Thymus (tissue), 11 donors: Measurements from ENCODE around the gene KRT9. TPM values are rescaled to one million over a fixed set of nuclear protein-coding genes. Genes with fewer than 3 reads are reported as not detected.

Experiments
- DNase-seq, 9 donors: peaks; one replicate each; pipeline ENCODE4 v3.0.0-alpha.2; 2013; ENCODE audit warnings: low spot score in 9 of 9, low read depth in 6 of 9, missing footprints in 1 of 9
- H3K27ac ChIP-seq, 2 donors: one replicate each; pipeline ENCODE4 v1.5.1; 2013; ENCODE audit warnings: control low read depth in 1 of 2, low read depth in 1 of 2, low read length in 1 of 2, mild to moderate bottlenecking in 1 of 2, moderate library complexity in 1 of 2
- H3K27me3 ChIP-seq, 2 donors: one replicate each; pipeline ENCODE4 v1.5.1; 2013; ENCODE audit warnings: low read length in 1 of 2; ENCODE audit not compliant: control insufficient read depth in 2 of 2, insufficient read depth in 1 of 2
- H3K36me3 ChIP-seq, 2 donors: one replicate each; pipeline ENCODE4 v1.5.1; 2013; ENCODE audit warnings: low read length in 1 of 2, mild to moderate bottlenecking in 1 of 2, moderate library complexity in 1 of 2; ENCODE audit not compliant: control insufficient read depth in 2 of 2, insufficient read depth in 2 of 2
- H3K4me1 ChIP-seq, 2 donors: one replicate each; pipeline ENCODE4 v1.5.1; 2013; ENCODE audit warnings: low read length in 2 of 2; ENCODE audit not compliant: control insufficient read depth in 2 of 2, insufficient read depth in 2 of 2
- H3K4me3 ChIP-seq, 2 donors: one replicate each; pipeline ENCODE4 v1.5.1; 2013; ENCODE audit warnings: low read length in 2 of 2, control low read depth in 1 of 2, mild to moderate bottlenecking in 1 of 2
- H3K9me3 ChIP-seq, 2 donors: one replicate each; pipeline ENCODE4 v1.5.1; 2013; ENCODE audit warnings: low read length in 1 of 2, mild to moderate bottlenecking in 1 of 2; ENCODE audit not compliant: control insufficient read depth in 2 of 2, insufficient read depth in 1 of 2
- WGBS: extraction: QIAGEN DNeasy Blood & Tissue Kit; methylation state at CpG from one replicate; pipeline ENCODE4 v1.1.7; 2013; 5-methylcytosine and 5-hydroxymethylcytosine counted together
- polyA plus RNA-seq: library from polyadenylated mRNA; stranded (reverse); fragments of 200-250 nt; gene quantifications from one replicate; pipeline ENCODE4 v1.2.3, GENCODE V29; 2013
- total RNA-seq: library from RNA; stranded (reverse); fragments of 120-200 nt; gene quantifications from one replicate; pipeline ENCODE4 v1.2.4, GENCODE V29; 2013
- donor health status: healthy.

The KRT9 gene
- total and polyA plus RNA-seq, 2 donors: 1.7 to 60.7 TPM

GRCh38 chr17:41527063-41528023 is 44.5 kb downstream of the KRT9 start:
- Histone ChIP-seq H3K4me1 (no peaks in the 10 kb centered on the region), H3K9me3 (peaks cover 0 to 3% of the 10 kb centered on the region in 2 donors), H3K27me3 (peaks cover 42 to 80% of the 10 kb centered on the region in 2 donors), H3K4me3 (peak overlapping the region; percentile 35 to 40), H3K36me3 (no peaks in the 10 kb centered on the region), H3K27ac (peak overlapping the region in 1 of 2 donors; percentile 71)
- no peak for DNase-seq
- WGBS: 8% methylated on average over 62 of the region's 62 CpGs

DNA sequence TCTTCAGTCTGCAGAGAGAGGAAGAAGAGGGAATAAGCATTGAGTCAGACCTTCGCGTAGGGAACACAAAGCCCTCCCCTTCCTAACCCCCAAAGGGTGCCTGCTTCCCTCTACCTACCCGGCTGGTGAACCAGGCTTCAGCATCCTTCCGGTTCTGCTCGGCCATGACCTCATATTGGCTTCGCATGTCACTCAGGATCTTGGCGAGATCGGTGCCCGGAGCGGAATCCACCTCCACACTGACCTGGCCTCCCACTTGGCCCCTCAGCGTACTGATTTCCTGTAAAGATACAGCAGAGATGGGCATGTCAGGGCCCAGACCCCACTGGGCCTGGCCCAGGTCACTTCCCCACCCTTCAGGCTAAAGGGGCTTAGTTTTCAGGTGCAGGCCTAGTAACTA is 47.6 kb downstream of the KRT9 start:
- Histone ChIP-seq H3K9me3 (peaks cover 0 to 3% of the 10 kb centered on the region in 2 donors), H3K27me3 (peaks cover 30 to 62% of the 10 kb centered on the region in 2 donors), H3K27ac (no peak overlapping the region), H3K4me3 (no peak overlapping the region), H3K4me1 (no peaks in the 10 kb centered on the region), H3K36me3 (no peaks in the 10 kb centered on the region)
- 93% methylated on average over 11 of the region's 11 CpGs for WGBS
- no peak for DNase-seq

- Histone ChIP-seq H3K27me3 (peaks cover 25 to 59% of the 10 kb centered on the region in 2 donors), H3K27ac (no peak overlapping the region), H3K4me1 (no peaks in the 10 kb centered on the region), H3K4me3 (no peak overlapping the region), H3K9me3 (peaks cover 0 to 3% of the 10 kb centered on the region in 2 donors), H3K36me3 (no peaks in the 10 kb centered on the region)
- DNase-seq: no peak
- 88% methylated on average over 19 of the region's 19 CpGs for WGBS
Observed at GRCh38 chr17:41523787-41524186, 48.1 kb downstream of the KRT9 start.

GRCh38 chr17:41523225-41523593 is 48.6 kb downstream of the KRT9 start:
- Histone ChIP-seq H3K4me3 (no peak overlapping the region), H3K9me3 (peaks cover 0 to 3% of the 10 kb centered on the region in 2 donors), H3K27ac (no peak overlapping the region), H3K4me1 (no peaks in the 10 kb centered on the region), H3K27me3 (peaks cover 21 to 53% of the 10 kb centered on the region in 2 donors), H3K36me3 (no peaks in the 10 kb centered on the region)
- 82% methylated on average over 4 of the region's 4 CpGs for WGBS
- DNase-seq: no peak

DNA sequence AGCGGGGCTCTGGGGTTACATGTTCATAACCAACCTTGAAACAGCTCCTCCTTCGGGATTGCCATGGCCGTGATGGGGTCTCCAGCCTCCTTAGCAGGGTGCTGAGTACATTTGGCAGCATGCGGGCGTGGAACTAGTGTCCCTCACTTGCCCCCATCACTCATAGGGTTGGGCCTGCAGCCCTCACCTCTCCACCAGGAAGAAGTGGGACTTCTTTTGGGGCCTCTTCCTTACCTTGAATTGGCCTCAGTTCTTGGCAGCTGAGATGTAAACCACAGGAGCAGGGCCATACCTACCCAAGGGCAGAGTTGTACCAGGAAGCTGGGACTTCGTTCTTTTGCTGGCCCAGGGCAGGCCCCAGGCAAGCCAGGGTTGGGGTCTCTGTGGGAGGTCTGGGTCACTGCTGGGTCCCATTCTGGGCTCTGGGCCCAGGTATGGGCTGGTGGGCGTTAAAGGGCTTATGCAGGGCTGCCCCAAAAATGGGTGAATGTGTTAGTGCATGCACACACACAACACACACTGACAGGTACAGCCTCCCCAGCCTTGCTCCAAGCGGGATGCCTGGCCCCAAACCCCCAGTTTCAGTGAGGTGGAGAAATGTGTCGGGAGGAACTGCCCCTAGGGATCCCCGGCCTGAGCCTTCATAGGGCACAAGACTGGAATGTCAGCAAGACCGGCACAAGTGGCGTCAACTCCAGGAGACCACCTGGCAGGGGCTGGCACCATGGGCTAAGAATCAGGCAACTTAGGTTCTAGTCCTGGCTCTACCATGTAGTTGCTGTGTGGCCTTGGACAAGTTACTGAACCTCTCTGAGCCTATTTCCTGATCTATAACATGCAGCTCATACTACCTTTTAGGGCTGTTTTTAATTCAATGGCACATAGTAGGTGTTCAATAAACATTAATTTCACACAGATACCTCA is 49.3 kb downstream of the KRT9 start:
- H3K4me1 ChIP-seq: no peaks in the 10 kb centered on the region
- peak overlapping the region; percentile 26 to 60 for H3K27ac ChIP-seq

GRCh38 chr17:41521574-41522261 is 50.1 kb downstream of the KRT9 start:
- H3K36me3 ChIP-seq: no peaks in the 10 kb centered on the region
- H3K9me3 ChIP-seq: no peaks in the 10 kb centered on the region
- no peak for DNase-seq
- H3K27ac ChIP-seq: peak overlapping the region; percentile 30 to 60
- no peak overlapping the region for H3K4me3 ChIP-seq
- H3K4me1 ChIP-seq: no peaks in the 10 kb centered on the region
- H3K27me3 ChIP-seq: peaks cover 6 to 38% of the 10 kb centered on the region in 2 donors
- 83% methylated on average over 6 of the region's 6 CpGs for WGBS

More for the DNA sequence above, 49.3 kb downstream of the KRT9 start:
- WGBS: 87% methylated on average over 12 of the region's 12 CpGs
- Histone ChIP-seq H3K36me3 (no peaks in the 10 kb centered on the region), H3K27me3 (peaks cover 14 to 47% of the 10 kb centered on the region in 2 donors), H3K4me3 (no peak overlapping the region), H3K9me3 (peaks cover 0 to under 1% of the 10 kb centered on the region in 2 donors)
- no peak for DNase-seq

- H3K9me3 ChIP-seq: no peaks in the 10 kb centered on the region
- no peak overlapping the region for H3K4me3 ChIP-seq
- H3K36me3 ChIP-seq: no peaks in the 10 kb centered on the region
- H3K27ac ChIP-seq: peak overlapping the region in 1 of 2 donors; percentile 25
- WGBS: 86% methylated on average over 10 of the region's 10 CpGs
- peaks cover 0 to 31% of the 10 kb centered on the region in 2 donors for H3K27me3 ChIP-seq
- no peaks in the 10 kb centered on the region for H3K4me1 ChIP-seq
- DNase-seq: no peak
Observed at GRCh38 chr17:41520821-41521521, 50.9 kb downstream of the KRT9 start.

DNA sequence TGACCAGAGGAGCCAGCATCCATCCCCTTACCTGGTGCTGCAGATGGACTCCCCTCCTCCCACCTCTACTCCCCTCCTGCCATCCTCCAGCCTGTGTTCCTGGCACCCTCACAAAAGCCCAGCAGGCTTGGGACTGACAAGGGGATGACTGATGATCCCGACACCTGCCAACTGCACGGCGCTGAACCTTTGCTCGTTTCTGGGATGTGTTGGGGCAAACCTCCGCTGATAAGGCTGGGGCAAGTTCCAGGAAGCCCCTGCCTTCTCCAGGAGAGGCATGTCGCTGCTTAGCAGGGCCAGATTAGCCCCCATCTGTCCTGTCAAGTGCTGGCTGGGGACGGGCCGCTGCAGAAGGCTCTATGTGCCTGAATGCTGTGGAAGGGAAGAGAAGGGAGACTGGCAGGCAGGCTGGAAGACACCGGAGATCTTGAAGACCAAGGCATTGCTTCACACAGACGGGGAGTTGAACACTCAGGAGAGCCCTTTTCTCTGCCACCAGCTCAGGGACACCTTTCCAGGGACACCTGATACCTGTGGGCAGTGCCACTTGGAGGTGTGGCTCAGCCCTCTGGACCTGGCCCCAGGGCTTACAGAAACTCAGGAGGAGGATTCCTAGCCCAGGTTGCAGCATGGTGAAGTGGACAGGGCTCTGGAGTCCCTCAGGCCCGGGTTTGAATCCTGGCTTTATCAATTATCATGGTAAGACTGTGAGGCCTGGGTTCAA is 52.2 kb downstream of the KRT9 start:
- peak in 1 of 9 donors; percentile 15 for DNase-seq
- WGBS: 73% methylated on average over 11 of the region's 11 CpGs
- Histone ChIP-seq H3K4me1 (no peaks in the 10 kb centered on the region), H3K36me3 (no peaks in the 10 kb centered on the region), H3K27me3 (peaks cover 0 to 18% of the 10 kb centered on the region in 2 donors), H3K9me3 (no peaks in the 10 kb centered on the region), H3K27ac (peak overlapping the region; percentile 38 to 55), H3K4me3 (no peak overlapping the region)
